Activated effector memory CD4-positive, alpha-beta T cell treated with Interleukin-2 at 50 U/mL for 16 hours (primary cell): ENCODE results near the gene GPC6.

ENCODE experiments used
- DNase-seq: peaks from one replicate; pipeline ENCODE4 v3.0.0-alpha.2; 2020

The GPC6 gene

GRCh38 chr13:94079876-94080275 lies 853.3 kb downstream of the GPC6 start:
- no peak for DNase-seq

- no peak for DNase-seq
These were observed 853.9 kb downstream of the GPC6 start for GRCh38 chr13:94080527-94080926.

- no peak for DNase-seq
These were observed 860.5 kb downstream of the GPC6 start for GRCh38 chr13:94087100-94087499.

GRCh38 chr13:94088742-94089141 lies 862.1 kb downstream of the GPC6 start:
- DNase-seq, result no peak

GRCh38 chr13:94090773-94091480 lies 864.3 kb downstream of the GPC6 start:
- no peak for DNase-seq

- DNase-seq, result no peak
These were observed 867.2 kb downstream of the GPC6 start for GRCh38 chr13:94093652-94094315.

GRCh38 chr13:94109715-94110374 lies 883.2 kb downstream of the GPC6 start:
- no peak for DNase-seq

- DNase-seq, result no peak
These were observed 885.6 kb downstream of the GPC6 start for GRCh38 chr13:94112227-94112626.

GRCh38 chr13:94112731-94113130 lies 886.1 kb downstream of the GPC6 start:
- DNase-seq, result no peak

- no peak for DNase-seq
These were observed 886.6 kb downstream of the GPC6 start for GRCh38 chr13:94113245-94113644.

- no peak for DNase-seq
These were observed 887.6 kb downstream of the GPC6 start for GRCh38 chr13:94114166-94114565.

- no peak for DNase-seq
These were observed 888.4 kb downstream of the GPC6 start for GRCh38 chr13:94115054-94115453.

- DNase-seq, result no peak
These were observed 892.8 kb downstream of the GPC6 start for GRCh38 chr13:94119360-94119936.

GRCh38 chr13:94120878-94121277 lies 894.3 kb downstream of the GPC6 start:
- no peak for DNase-seq

GRCh38 chr13:94121686-94122085 lies 895.1 kb downstream of the GPC6 start:
- DNase-seq, result no peak

- DNase-seq, result no peak
These were observed 895.8 kb downstream of the GPC6 start for GRCh38 chr13:94122300-94122915.

GRCh38 chr13:94123557-94123956 lies 897.0 kb downstream of the GPC6 start:
- no peak for DNase-seq

GRCh38 chr13:94128430-94128829 lies 901.8 kb downstream of the GPC6 start:
- DNase-seq, result no peak

- no peak for DNase-seq
These were observed 902.9 kb downstream of the GPC6 start for GRCh38 chr13:94129490-94129894.

- DNase-seq, result no peak
These were observed 912.2 kb downstream of the GPC6 start for GRCh38 chr13:94138831-94139230.

- DNase-seq, result no peak
These were observed 912.9 kb downstream of the GPC6 start for GRCh38 chr13:94139393-94139995.

GRCh38 chr13:94140027-94140426 lies 913.4 kb downstream of the GPC6 start:
- no peak for DNase-seq

GRCh38 chr13:94140511-94140910 lies 913.9 kb downstream of the GPC6 start:
- no peak for DNase-seq
